RKO (cell line): Measurements from ENCODE around the gene USP14.
"Not testable (repeated sequence)": the region's sequence is repeated elsewhere in the genome, so short reads cannot be mapped to it uniquely, and the experiment has no call there.

Source experiments
- DNase-seq: peaks from one replicate; pipeline ENCODE4 v3.0.0-alpha.2; 2016; ENCODE audit warnings: low spot score

The USP14 gene

GRCh38 chr18:158128-159036 lies at the start of gene USP14:
TSS of gene USP14 (plus strand) at chr18:158557. CDS start at chr18:158699, 142 bp downstream.
- peak; percentile 95 for DNase-seq

GRCh38 chr18:108665-109063 lies 49.7 kb upstream of the USP14 start:
- DNase-seq, result not testable (repeated sequence)

DNA sequence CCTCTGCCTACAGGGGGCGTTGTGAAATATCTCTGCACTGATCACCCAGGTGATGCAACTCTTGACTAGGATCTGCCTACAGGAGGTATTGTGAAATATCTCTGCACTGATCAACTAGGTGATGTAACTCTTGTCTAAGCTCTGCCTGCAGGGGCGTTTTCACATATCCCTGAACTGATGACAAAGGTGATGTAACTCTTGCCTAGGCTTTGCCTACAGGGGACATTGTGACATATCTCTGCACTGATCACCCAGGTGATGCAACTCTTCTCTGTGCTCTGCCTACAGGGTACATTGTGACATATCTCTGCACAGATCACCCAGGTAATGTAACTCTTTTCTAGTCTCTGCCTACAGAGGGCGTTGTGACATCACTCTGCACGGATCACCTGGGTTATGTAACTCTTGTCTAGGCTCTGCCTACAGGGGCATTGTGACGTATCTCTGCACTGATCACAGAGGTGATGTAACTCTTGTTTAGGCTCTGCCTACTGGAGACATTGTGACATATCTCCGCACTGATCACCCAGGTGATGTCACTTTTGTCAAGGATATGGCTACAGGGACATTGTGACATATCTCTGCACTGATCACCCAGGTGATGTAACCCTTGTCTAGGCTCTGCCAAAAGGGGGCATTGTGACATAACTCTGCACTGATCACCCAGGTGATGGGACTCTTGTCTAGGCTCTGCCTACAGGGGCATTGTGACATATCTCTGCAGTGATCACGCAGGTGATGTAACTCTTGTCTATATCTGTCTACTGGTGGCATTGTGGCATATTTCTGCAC lies 49.0 kb upstream of the USP14 start:
- peak; percentile 49 for DNase-seq

- DNase-seq, result peak; percentile 10
These were observed 48.5 kb upstream of the USP14 start for GRCh38 chr18:109922-110261.

GRCh38 chr18:110351-111201 lies 47.8 kb upstream of the USP14 start:
- DNase-seq, result peak; percentile 41

- peak; percentile 74 for DNase-seq
These were observed 46.9 kb upstream of the USP14 start for GRCh38 chr18:111306-112014.

GRCh38 chr18:112015-112733 lies 46.2 kb upstream of the USP14 start:
- not testable (repeated sequence) for DNase-seq

- DNase-seq, result not testable (repeated sequence)
These were observed 37.7 kb upstream of the USP14 start for GRCh38 chr18:120539-121260.

- DNase-seq, result no peak
These were observed 23.3 kb upstream of the USP14 start for GRCh38 chr18:135045-135444.

GRCh38 chr18:136433-136832 lies 21.9 kb upstream of the USP14 start:
- DNase-seq, result peak; percentile 29

DNA sequence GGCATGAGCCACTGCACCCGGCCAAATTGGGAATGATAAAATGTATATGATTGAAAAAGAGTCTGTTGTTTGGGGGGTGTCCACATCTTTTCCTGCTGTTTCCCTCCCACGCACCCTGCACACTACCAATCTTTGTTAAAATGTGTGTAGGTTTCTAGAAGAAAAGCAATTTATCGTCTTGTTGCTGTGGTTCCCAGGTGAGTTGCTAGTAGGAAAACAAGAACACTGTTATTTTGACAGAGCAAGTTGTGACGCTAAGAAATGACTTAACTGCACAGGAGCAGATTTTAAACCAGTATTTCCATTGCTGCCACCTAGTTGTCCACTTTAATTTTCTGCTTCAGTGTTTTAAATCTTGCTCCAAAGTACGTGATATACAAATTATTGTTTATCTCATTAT lies 21.0 kb upstream of the USP14 start:
- no peak for DNase-seq

GRCh38 chr18:140670-141266 lies 17.6 kb upstream of the USP14 start:
- DNase-seq, result no peak

GRCh38 chr18:142624-143296 lies 15.6 kb upstream of the USP14 start:
- DNase-seq, result not testable (repeated sequence)

- DNase-seq, result no peak
These were observed 9.5 kb upstream of the USP14 start for GRCh38 chr18:148841-149240.

DNA sequence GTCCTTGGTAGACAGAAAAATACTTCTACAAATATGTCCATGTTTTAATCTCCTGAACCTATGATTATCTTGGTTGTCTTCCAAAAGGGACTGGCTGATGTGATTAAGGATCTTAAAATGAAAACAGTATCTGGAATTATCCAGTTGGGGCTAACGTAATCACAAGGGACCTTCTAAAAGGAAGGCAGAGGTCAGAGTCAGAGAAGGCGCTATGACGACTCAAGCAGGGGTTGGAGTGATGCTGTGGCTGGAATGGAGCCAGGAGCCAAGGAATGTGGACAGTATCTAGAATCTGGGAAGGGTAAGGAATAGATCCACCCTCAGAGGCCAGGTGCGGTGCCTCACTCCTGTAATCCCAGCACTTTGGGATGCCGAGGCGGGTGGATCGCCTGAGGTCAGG lies 4.2 kb upstream of the USP14 start:
- no peak for DNase-seq

GRCh38 chr18:155688-156087 lies 2.7 kb upstream of the USP14 start:
- no peak for DNase-seq

- no peak for DNase-seq
These were observed 1.7 kb upstream of the USP14 start for GRCh38 chr18:156514-157230.

DNA sequence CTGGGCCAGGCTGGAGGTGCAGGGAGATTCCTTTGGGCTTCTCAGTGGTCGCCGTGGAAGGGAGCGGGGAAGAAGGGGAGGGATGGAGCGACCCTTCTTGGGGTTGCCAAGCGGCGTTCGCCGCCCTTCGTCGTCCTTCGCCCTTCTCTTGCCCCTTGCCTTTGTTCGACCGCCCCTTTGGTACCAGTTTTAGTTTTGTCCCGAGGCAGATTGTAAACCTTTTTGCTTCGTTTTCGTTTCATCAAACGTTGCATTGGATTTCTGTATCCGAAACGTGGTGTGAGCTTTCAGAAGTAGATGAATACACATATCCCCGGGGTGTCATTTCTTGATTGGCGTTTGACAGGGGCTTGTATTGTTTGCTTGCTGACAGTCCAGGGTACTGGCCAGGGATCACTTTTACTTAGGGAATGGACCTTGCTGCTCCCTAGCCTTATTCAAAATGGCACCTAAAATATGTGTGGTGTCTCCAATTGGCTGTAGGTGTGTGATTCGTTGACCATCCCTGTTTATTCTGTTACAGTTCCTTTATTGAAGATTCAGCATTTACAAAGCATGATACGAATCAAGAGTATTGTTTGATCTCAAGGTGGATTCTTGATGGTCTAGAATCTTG lies 788 bp downstream of the USP14 start:
- peak; percentile 45 for DNase-seq
